CD1c-positive myeloid dendritic cell (primary cell): ENCODE data around the gene C19orf53.
A peak's percentile ranks its signal among the peaks of the same experiment; 100 is the strongest.

Source experiments
- DNase-seq: peaks from one replicate; pipeline ENCODE4 v3.0.0-alpha.2; 2016; ENCODE audit errors: extremely low spot score

C19orf53 gene

DNA sequence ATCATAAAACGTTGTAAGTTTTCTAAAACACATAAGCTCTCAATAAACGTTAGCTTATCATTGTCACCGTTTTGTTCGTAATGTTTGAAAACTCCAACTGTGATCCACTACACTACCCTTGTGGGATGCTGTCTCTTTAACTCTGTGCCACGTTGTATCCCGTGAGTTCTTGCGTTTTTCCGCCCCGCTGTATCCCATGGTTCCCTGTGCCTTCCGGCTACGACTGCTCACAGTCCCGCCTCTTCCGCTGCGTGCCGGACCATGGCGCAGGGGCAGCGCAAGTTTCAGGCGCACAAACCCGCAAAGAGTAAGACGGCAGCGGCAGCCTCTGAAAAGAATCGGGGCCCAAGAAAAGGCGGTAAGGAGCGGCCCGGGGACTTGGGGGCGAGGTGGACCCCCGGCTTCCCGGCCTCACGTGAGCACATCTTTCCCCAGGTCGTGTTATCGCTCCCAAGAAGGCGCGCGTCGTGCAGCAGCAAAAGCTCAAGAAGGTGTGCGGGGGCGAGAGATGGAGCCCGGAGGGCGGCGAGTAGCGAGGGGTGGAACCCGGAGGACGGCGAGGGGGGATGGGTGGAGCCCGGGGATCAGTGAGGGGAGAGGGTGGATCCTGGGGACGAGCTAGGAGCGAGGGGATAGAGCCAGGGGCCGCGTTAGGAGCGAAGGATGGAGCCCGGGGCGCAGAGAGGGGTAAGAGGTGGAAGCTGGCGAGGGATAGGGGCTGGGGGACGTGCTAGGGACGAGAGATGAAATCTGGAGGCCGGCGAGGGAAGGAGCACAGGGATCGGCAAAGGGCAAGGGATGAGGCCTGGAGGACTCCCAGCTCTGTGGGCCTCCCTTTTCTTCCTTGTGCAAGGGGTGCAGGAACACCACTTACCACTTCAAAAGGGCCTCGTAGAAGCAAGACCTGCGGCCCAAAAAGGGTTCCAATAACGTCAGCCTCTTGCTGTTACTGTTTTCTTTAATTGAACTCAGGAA, at the start of gene C19orf53:
TSS of gene C19orf53 (plus strand) at position 240 of the 975 bp plus-strand sequence. CDS start at position 262, 22 bp downstream.
- DNase-seq: peak; percentile 94

DNA sequence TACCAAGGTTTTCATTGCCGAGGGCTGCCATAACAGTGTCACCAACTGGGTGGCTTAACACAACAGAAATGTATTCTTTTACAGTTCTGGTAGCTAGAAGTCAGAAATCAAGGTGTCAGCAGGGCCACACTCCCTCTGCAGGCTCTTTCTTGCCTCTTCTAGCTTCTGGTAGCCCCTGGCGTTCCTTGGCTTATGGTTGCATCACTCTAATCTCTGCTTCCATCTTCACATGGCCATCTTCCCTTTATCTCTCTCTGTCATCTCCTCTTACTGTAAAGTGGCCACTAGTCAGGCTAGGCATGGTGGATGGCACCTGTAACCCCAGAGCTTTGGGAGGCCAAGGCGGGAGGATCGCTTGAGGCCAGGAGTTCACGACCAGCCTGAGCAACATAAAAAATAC, 47.9 kb upstream of the C19orf53 start:
- no peak for DNase-seq

DNA sequence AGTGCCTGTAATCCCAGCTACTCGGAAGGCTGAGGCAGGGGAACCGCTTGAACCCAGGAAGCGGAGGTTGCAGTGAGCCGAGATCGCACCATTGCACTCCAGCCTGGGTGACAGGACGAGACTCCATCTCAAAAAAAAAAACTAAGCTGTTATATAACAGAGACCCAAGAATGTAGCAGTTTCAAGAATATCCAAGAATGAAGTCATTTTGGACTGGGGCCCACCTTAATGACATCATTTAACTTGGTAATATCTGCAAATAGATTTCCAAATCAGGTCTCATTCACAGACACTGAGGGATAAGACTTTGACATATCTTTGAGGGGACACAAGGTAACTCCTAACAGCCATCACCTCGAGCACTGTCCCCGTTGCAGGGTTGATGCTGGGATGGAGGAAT, 46.5 kb upstream of the C19orf53 start:
- no peak for DNase-seq

DNA sequence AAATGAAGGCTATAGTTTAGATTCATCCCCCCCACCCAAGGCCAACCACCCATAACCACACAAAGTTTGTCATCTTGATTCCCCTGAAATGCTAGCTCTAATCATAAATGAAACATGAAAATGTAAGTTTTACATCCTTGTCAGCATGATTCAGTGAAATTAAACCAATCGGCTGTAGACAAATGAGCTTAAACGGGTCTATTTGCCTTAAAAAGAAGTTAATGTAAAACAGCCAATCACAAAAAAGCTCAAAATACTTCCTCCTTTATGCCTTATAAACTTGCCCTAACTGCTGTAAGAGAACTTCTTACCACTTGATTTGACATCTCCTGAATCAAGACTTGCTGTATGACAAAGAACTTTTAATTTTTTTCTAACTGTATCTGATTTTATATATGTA, 44.4 kb upstream of the C19orf53 start:
- peak; percentile 71 for DNase-seq

DNA sequence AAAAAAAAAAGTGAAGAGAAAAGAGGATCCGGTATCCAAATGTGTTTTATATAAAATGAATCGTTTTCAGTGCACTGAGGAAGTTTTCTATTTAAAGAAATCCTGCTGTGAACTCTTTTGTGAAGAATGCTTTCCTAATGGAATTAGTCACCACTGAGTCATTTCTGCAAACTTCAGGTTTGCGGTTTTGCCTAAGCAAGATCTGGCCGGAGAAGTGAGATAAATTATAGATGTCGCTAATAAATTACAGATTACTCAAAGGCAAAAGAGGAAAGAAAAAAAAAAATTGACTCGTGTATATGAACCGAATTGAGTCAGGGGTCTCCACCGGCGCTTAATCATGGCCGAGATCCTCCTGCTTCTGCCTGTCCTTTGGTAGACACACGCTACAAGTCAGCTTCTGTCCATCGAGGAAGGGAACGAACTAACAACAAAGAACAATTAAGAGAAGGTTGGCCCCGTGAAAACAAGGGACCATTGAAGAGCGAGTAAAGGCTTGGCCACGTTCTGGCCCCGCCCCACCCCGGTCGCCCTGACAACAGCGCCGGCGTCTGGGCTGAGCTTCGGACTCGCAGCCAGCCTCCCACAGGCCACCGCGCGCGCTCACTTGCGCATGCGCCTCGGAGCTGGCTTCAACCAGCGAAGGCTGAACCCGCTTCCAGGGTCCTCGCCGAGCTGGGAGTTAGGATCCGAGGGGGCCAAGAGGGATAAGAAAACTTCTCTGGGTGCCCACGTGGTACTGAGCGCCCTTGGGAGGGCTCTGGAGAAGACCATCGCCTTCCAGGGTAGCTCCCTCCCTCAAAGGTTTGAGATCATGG, 42.9 kb upstream of the C19orf53 start:
- peak; percentile 96 for DNase-seq

DNA sequence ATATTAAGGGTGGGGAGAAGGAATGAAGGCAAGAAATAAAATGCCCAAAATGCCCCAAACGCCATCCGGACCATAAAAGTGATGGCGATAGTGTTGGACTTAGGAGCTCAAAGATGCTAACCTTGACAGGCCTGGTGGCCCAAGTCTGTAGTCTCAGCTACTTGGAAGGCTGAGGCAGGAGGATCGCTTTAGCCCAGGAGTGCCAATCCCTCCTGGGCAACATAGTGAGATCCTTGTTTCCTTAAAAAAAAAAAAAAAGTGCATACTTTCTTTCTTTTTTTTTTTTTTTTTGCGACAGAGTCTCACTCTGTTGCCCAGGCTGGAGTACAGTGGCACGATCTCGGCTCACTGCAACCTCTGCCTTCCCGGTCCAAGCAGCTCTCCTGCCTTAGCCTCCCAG, 41.9 kb upstream of the C19orf53 start:
- DNase-seq: no peak

DNA sequence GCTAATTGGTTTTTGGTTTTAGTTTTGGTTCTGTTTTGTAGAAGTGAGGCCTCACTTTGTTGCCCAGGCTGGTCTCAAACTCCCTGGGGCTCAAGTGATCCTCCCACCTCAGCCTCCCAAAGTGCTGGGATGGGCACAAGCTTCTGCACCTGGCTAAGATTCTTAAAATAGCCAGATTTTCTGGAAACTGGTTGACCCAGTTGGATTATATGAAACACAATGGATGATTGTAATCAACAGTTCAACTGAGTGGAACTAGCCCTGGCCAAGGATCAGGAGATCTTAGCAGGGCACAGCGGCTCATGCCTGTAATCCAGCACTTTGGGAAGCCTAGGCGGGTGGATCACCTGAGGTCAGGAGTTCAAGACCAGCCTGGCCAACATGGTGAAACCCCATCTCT, 39.5 kb upstream of the C19orf53 start:
- no peak for DNase-seq

DNA sequence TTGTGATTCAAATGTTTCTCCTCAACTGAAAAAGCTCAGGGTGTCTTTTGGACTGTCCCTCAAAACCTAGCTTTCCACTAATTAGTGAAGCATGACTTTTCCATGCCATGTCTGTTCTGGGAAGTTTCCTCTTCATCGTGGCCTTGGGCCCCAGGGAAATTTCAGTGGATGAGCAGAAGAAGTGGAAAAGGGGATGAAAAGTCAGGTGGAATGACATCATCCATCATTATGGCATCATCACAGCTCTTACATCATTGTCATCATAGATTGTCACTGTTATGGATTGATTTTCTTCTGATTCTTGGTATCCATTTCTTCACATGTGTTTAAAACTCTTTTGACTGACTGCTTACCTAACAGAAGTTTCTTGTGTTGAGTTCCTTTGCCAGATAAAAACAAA, 36.2 kb upstream of the C19orf53 start:
- no peak for DNase-seq

DNA sequence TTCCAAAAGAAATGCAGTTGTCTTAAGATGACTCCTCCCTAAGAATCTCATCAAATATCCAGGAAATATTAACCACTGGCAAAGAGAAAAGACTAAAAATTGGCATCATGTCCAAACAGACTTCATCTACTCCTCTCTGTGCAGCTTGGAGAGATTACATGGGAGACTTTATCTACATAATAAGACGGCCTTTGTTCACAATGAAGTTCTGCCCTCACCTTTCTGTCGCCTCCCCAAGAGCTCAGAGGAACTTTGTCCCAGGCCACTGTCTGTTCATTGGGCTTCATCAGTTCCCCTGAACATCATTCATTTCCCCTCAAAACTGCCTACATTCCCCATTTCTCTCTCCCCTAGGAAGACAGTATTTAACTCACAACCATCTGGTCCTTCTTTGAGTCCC, 32.4 kb upstream of the C19orf53 start:
- DNase-seq: no peak

DNA sequence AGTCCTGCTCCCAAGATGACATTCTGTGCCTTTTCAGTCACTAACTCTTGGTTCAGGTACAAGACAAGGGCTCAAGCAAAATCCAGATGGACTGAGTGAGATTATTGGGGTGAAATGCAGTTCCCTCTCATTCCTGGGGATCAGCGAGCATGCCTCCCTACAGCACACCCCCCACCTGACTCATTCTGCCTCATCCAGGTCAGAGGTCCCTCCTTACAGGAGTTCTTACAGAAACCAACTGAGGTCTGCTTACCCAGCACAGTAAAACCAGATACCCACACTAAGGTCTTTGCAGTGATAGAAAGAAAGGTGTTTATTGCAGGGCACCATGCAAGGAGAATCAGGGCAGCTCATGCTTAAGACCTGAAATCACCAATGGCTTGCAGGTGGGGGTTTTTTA, 31.5 kb upstream of the C19orf53 start:
- DNase-seq: no peak

DNA sequence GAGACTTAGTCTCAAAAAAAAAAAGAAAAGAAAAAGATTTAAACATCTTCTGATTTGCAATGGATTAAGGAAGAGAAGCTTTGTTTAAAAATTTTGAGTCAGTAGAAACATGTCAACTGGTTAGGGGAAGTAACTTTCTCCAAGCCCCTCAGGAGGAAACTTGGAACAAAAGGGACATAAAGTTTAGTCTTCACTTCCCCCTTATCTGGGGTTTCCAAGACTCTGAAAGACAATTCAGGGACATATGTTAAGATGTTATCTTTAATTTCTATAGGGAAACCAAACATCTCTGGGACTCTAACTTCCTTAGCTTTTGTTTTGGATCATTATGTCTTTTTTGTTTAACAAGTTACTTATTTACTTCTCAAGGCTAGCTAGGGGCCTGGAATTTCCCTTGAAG, 30.1 kb upstream of the C19orf53 start:
- DNase-seq: peak; percentile 53

DNA sequence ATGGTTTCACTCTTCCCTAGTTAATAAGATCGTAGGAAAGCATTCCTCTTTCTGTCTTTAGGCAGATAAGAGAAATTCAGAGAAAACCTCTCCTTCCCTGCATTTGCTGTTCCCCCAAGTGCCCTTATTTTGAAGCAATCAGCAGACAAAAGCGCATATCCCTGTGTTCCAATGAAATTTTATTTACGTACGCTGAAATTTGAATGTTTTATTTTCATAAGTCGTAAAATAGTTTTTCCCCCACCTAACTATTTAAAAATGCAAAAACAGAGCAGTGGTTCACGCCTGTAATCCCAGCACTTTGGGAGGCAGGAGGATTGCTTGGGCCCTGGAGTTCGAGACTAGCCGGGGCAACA, 27.2 kb upstream of the C19orf53 start:
- no peak for DNase-seq

DNA sequence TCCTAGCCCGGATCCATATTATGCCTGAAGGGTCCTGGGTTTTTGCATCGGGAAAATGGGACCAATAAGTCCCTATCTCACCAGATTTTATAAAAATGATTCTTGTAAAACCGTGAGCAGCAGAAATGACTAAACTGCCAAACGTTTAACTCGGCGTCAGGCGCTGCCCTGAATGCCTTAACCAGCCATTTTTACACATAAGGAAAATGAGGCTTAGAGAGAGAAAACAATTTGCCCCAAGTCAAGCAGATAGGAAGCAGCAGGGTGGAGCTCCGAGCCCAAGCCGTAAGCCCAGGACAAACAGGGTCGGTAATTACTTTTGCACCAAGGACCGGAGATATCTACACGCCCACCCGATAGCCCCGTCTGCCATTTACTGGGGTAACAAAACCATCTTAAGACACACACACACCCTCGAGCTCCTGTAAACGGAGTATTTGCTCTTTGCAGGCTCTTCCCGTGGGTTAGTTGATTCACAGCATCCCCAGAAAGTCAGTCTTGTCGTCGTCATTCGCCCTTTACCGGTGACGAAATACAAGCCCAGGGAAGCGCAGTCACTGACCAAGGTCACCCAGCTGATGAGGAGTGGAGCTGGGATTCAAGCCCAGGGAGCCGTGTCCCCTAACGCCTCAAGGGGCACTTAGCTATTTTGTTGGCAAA, 26.0 kb upstream of the C19orf53 start:
- peak; percentile 26 for DNase-seq

DNA sequence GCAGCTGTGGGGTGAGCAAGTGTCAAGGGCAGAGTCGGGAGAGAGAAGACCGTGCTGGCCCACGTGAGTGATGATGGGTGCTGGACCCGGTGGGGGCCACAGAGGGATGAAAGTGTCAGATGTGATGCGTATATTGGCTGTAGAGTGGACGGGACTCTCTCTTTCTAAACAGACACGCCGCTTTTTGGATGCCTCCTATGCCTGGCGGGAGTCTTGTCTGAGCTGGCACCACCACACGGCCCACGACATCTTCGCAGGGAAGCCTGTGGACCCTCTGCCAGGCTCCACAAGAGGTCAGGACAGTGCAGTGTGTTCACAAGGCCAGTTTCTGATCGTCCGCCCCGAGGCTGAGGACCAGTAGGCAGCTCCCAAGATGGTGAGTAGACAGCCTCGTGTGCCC, 22.8 kb upstream of the C19orf53 start:
- no peak for DNase-seq

DNA sequence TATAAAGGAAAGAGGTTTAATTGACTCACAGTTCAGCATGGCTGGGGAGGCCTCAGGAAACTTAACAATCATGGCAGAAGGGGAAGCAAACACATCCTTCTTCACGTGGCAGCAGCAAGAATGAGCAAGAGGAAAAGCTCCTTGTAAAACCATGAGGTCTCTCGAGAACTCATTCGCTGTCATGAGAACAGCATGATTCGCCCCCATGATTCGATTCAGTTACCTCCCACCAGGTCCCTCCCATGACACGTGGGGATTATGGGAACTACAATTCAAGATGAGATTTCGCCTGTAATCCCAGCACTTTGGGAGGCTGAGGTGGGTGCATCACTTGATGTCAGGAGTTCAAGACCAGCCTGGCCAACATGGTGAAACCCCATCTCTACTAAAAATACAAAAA, 20.6 kb upstream of the C19orf53 start:
- DNase-seq: peak; percentile 37

DNA sequence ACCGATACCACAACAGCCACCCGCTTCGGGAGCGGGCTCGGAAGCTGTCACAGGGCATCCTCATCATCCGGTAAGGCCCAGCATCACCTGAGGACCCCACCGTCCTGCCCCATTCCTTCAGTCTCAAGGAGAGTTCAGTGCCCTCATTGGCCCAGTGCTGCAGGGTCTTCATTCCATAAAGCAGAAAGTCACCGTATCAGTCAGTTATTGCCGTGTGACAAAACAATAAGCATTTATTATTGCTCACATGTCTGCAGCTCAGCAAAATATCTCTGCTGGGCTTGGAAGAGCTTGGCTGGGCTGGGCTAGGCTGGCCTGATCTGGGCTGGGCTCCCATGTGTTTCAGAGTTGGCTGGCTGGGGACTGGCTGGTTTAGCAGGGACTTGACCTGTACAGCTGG, 18.0 kb upstream of the C19orf53 start:
- DNase-seq: no peak

DNA sequence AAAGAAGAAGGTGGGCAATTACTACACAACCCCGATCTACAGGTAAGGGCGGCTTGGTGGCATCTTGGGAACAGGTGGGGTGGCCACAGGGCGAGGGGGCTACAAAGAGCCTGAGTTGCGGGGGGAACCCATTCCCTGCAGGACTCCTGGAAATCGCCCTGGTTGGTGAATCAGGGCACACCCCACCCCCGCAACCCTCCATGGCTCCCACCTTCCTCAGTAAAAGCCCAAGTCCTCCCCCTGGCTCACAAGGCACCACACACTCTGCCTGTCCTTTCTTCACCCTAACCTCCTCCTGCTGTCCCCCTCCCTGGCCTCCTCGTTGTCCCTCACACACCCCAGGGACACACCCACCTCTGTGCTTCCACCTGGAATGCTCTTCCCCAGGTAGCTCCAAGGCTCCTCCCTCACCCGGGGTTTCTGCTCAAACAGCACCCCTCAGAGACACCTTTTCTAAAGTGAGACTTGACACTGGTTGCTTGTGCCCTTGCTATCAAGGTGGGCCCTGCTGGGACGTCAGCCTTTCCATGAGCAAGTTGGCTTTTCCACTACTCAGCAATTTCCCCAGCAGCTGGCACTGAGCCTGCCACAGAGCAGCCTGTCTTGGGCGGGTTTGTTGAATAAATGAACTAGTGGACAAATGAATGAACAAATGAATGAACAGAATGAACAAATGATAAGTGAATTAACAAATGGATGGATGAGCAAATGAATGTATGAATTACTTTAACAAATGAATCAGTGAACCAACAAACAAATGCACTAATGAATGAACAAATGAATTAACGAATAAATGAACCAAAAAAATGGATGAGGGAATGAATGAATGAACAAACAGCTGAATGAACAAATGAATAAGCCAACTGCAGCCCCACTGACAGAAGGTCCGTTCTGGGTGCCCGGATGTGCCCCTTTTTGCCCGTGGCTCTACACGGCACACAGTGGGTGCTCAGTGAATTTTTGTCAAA, 16.2 kb upstream of the C19orf53 start:
- no peak for DNase-seq

DNA sequence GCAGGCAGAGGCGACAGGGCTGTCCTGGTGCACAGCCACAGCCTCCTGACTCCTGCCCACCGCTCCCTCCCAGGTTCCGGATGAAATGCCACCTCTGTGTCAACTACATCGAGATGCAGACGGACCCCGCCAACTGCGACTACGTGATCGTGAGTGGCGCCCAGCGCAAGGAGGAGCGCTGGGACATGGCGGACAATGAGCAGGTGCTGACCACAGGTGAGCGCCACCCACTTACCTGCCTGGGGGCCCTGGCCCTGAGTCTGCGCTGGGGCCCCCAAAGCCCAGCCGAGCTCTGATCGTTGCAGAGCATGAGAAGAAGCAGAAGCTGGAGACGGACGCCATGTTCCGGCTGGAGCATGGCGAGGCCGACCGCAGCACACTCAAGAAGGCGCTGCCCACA, 15.5 kb upstream of the C19orf53 start:
- DNase-seq: no peak

DNA sequence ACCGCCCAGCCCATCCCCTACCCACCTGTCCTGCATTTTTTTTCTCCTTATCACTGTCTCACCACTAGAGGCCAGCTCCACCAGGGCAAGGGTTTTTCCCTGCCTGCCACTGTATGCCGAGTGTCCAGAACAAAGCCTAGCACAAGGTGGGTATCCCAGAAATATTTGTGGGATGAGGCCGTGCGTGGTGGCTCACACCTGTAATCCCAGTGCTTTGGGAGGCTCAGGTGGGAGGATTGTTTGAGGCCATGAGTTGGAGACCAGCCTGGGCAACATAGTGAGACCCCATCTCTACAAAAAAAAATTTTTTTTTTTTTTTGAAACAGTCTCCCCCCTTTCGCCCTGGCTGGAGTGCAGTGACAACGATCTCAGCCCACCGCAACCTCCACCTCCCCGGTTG, 12.8 kb upstream of the C19orf53 start:
- DNase-seq: no peak

DNA sequence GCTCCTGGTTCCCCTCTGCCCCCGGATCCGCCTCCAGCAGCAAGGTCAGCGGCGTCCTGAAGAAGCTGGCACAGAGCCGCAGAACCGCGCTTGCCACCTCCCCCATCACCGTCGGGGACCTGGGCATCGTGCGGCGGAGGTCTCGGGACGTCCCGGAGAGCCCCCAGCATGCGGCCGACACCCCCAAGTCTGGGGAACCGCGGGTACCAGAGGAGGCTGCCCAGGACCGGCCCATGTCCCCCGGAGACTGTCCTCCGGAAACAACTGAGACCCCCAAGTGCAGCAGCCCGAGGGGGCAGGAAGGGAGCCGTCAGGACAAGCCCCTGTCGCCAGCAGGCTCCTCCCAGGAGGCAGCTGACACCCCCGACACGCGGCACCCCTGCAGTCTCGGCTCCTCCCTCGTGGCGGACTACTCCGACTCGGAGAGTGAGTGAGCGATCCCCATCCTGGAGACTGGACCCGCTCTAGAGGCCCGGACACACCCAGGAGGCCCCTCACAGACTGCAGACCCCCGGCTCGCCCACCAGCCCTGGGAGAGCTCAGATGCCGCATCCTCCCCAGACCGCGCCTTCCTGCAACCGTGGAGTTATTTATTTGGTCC, 11.5 kb upstream of the C19orf53 start:
- no peak for DNase-seq

DNA sequence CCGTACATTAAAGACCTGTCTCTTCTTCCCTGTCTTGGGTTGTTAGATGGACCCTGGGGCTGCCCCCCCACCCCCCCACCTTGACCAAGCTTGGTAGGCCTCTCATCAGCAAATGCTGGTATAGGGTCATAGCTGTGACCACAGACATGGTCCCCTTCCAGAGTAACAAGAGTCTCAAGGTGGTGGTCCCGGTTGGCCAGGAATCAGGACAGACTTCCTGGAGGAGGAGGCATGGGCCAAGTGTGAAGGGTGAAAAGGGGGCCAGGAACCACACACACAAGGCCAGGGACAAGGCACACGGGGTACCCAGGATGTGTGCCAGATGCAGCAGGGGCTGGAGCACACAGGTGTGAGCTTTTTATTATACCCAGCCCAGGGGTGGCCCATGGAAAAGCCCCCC, 11.0 kb upstream of the C19orf53 start:
- no peak for DNase-seq
